ENCODE data around the gene CCDC184. TPM values are rescaled to one million over a fixed set of nuclear protein-coding genes. Genes with fewer than 3 reads are reported as not detected.
"Not testable (repeated sequence)": the region's sequence is repeated elsewhere in the genome, so short reads cannot be mapped to it uniquely, and the experiment has no call there.

CCDC184 gene
- total RNA-seq, 1 donor from 2014 or later, result 0.32 TPM

GRCh38 chr12:48202766-48203165, 19.3 kb downstream of the CCDC184 start:
- no peak for DNase-seq (ENCODE audit: extremely low spot score, unreplicated experiment)
- Mint-ChIP-seq H3K36me3 (ENCODE audit: unreplicated experiment) (no peaks in the 10 kb centered on the region), H3K4me1 (ENCODE audit: unreplicated experiment) (peaks cover 6% of the 10 kb centered on the region), H3K4me3 (ENCODE audit: unreplicated experiment) (no peak overlapping the region), H3K9me3 (ENCODE audit: unreplicated experiment) (peaks cover 17% of the 10 kb centered on the region), H3K27me3 (ENCODE audit: unreplicated experiment) (peaks cover 18% of the 10 kb centered on the region), H3K27ac (ENCODE audit: unreplicated experiment) (no peak overlapping the region)
- no peak for TF ChIP-seq CTCF (IDR thresholded peaks at IDR 0.05)

GRCh38 chr12:48203192-48203591, 19.7 kb downstream of the CCDC184 start, which contains the start of gene OR10AD1:
Gene OR10AD1 (minus strand): TSS chr12:48203292. CDS start chr12:48203292, 0 bp downstream.
- H3K9me3 Mint-ChIP-seq (ENCODE audit: unreplicated experiment), result peaks cover 17% of the 10 kb centered on the region
- H3K4me3 Mint-ChIP-seq (ENCODE audit: unreplicated experiment), result no peak within 1 kb of the TSS
- no peak for DNase-seq (ENCODE audit: extremely low spot score, unreplicated experiment)
- peaks cover 18% of the 10 kb centered on the region for H3K27me3 Mint-ChIP-seq (ENCODE audit: unreplicated experiment)
- H3K36me3 Mint-ChIP-seq (ENCODE audit: unreplicated experiment), result no peaks in the 10 kb centered on the region
- no peak for TF ChIP-seq CTCF (IDR thresholded peaks at IDR 0.05)
- no peak within 1 kb of the TSS for H3K27ac Mint-ChIP-seq (ENCODE audit: unreplicated experiment)
- H3K4me1 Mint-ChIP-seq (ENCODE audit: unreplicated experiment), result peaks cover 2% of the 10 kb centered on the region

GRCh38 chr12:48209495-48209894, 26.1 kb downstream of the CCDC184 start:
- H3K27ac Mint-ChIP-seq (ENCODE audit: unreplicated experiment); H3K4me3 Mint-ChIP-seq (ENCODE audit: unreplicated experiment); H3K4me1 Mint-ChIP-seq (ENCODE audit: unreplicated experiment); DNase-seq (ENCODE audit: extremely low spot score, unreplicated experiment); H3K36me3 Mint-ChIP-seq (ENCODE audit: unreplicated experiment): not testable (repeated sequence)
- Mint-ChIP-seq H3K27me3 (ENCODE audit: unreplicated experiment) (peaks cover 21% of the 10 kb centered on the region), H3K9me3 (ENCODE audit: unreplicated experiment) (peaks cover 13% of the 10 kb centered on the region)

GRCh38 chr12:48216785-48217184, 33.3 kb downstream of the CCDC184 start:
- DNase-seq (ENCODE audit: extremely low spot score, unreplicated experiment), result no peak
- H3K9me3 Mint-ChIP-seq (ENCODE audit: unreplicated experiment), result no peaks in the 10 kb centered on the region

GRCh38 chr12:48219631-48220030, 36.2 kb downstream of the CCDC184 start:
- Mint-ChIP-seq H3K4me1 (ENCODE audit: unreplicated experiment) (no peaks in the 10 kb centered on the region), H3K27me3 (ENCODE audit: unreplicated experiment) (peaks cover 35% of the 10 kb centered on the region), H3K36me3 (ENCODE audit: unreplicated experiment) (no peaks in the 10 kb centered on the region), H3K9me3 (ENCODE audit: unreplicated experiment) (no peaks in the 10 kb centered on the region), H3K4me3 (ENCODE audit: unreplicated experiment) (no peak overlapping the region), H3K27ac (ENCODE audit: unreplicated experiment) (no peak overlapping the region)
- TF ChIP-seq CTCF (IDR thresholded peaks at IDR 0.05), result no peak
- DNase-seq (ENCODE audit: extremely low spot score, unreplicated experiment), result no peak

More at GRCh38 chr12:48216785-48217184, 33.3 kb downstream of the CCDC184 start:
- TF ChIP-seq CTCF (IDR thresholded peaks at IDR 0.05), result no peak
- Mint-ChIP-seq H3K4me3 (ENCODE audit: unreplicated experiment) (no peak overlapping the region), H3K27me3 (ENCODE audit: unreplicated experiment) (peaks cover 39% of the 10 kb centered on the region), H3K4me1 (ENCODE audit: unreplicated experiment) (no peaks in the 10 kb centered on the region), H3K36me3 (ENCODE audit: unreplicated experiment) (no peaks in the 10 kb centered on the region), H3K27ac (ENCODE audit: unreplicated experiment) (no peak overlapping the region)

- Mint-ChIP-seq H3K36me3 (ENCODE audit: unreplicated experiment) (no peaks in the 10 kb centered on the region), H3K27me3 (ENCODE audit: unreplicated experiment) (peaks cover 35% of the 10 kb centered on the region), H3K4me3 (ENCODE audit: unreplicated experiment) (no peak overlapping the region), H3K27ac (ENCODE audit: unreplicated experiment) (no peak overlapping the region), H3K9me3 (ENCODE audit: unreplicated experiment) (no peaks in the 10 kb centered on the region), H3K4me1 (ENCODE audit: unreplicated experiment) (no peaks in the 10 kb centered on the region)
- TF ChIP-seq CTCF (IDR thresholded peaks at IDR 0.05), result no peak
- no peak for DNase-seq (ENCODE audit: extremely low spot score, unreplicated experiment)
Observed at GRCh38 chr12:48220701-48221100, 37.3 kb downstream of the CCDC184 start.
